Activated CD8-positive, alpha-beta memory T cell treated with anti-CD3 and anti-CD28 coated beads for 1 hour (primary cell): ENCODE data around the gene RSPH10B.
A peak's percentile ranks its signal among the peaks of the same experiment; 100 is the strongest.
"Not testable (repeated sequence)": the region's sequence is repeated elsewhere in the genome, so short reads cannot be mapped to it uniquely, and the experiment has no call there.

Source experiments
- DNase-seq, 2 donors: peaks; one replicate each; pipeline ENCODE4 v3.0.0-alpha.2; 2020; ENCODE audit warnings: low read depth in 1 of 2; ENCODE audit errors: extremely low read depth in 1 of 2

RSPH10B gene

GRCh38 chr7:5970347-5970911 is at the start of gene RSPH10B:
RSPH10B (minus strand) TSS chr7:5970689; CDS start chr7:5967116, 3,573 bp downstream.
- not testable (repeated sequence) for DNase-seq

DNA sequence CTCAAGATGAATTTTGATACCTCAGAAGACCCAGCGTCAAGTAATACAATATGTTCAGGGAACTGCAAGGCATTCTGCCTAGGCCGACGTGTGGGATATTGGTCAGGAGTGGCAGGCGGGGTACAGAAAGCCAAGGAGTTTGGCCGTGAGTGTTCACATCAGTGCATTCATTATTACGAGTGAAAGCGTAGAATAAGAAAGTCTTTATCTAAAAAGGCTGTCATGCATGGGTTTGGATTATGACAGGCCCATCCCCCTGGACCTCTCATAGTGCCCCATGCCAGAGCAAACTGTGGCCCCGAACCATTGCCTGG is 46.1 kb upstream of the RSPH10B start:
- no peak for DNase-seq

GRCh38 chr7:6015917-6016652 is 45.6 kb upstream of the RSPH10B start:
- no peak for DNase-seq

- no peak for DNase-seq
Measured at GRCh38 chr7:6012355-6013104, 42.0 kb upstream of the RSPH10B start.

- no peak for DNase-seq
Measured at GRCh38 chr7:6011541-6011940, 41.1 kb upstream of the RSPH10B start.

DNA sequence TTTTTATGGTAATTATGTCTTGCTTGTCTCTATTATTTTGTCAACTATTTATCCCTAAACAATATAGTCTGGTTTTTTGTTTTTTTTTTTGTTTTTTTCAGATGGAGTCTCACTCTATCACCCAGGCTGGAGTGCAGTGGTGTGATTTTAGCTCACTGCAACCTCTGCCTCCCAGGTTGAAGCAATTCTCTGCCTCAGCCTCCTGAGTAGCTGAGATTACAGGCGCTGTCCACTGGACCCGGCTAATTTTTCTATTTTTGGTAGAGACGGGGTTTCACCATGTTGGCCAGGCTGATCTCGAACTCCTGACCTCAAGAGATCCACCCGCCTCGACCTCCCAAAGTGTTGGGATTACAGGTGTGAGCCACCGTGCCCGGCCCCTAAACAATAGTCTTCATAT is 39.9 kb upstream of the RSPH10B start:
- not testable (repeated sequence) for DNase-seq

DNA sequence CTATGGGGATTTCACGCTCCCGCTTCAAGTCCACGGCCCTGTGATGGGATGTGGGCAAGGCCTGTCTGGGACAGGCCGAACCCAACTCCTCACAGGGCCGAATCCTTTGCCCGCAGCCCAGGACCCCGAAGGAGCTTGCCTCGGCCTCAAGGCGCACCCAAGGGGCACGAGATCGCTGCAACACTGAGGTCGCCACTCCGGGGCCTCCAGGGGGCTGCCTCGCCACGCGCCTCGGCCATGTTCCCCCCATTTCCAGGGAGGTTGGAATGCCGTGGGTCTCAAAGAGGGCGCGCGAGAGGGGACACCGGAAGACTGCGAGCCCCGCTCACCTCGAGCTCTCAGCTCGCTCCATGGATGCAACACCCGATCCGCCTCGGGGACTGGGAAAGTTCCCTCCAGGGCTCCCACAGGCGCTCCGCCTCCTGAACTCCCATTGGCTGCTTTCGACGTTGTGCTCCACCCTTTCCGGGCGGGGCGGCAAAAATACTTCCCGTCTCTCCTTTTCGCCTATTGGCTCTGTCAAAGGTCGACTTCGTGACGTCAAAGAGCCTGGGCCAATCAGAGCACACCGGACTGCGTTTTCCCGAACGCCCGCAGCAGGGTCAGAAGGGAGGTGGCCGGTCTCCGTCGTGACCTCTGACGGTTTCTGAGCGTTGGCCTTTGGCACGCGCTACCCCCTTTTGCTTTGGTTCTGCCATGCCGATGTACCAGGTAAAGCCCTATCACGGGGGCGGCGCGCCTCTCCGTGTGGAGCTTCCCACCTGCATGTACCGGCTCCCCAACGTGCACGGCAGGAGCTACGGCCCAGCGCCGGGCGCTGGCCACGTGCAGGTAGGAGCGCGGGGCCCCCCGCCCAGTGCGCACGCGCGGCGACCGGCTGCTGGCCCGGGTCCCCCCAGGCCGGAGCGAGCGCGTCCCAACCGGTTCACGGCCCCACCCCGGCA is 38.5 kb upstream of the RSPH10B start, which contains the start of the genes AIMP2 and PMS2:
Gene AIMP2 (plus strand): TSS at position 605 of the 944 bp plus-strand sequence. CDS start 92 bp downstream, at position 697.
Gene PMS2 (minus strand): TSS at position 382 of the 944 bp plus-strand sequence. CDS start 30 bp downstream, at position 352.
- peak; percentile 93 to 94 for DNase-seq

DNA sequence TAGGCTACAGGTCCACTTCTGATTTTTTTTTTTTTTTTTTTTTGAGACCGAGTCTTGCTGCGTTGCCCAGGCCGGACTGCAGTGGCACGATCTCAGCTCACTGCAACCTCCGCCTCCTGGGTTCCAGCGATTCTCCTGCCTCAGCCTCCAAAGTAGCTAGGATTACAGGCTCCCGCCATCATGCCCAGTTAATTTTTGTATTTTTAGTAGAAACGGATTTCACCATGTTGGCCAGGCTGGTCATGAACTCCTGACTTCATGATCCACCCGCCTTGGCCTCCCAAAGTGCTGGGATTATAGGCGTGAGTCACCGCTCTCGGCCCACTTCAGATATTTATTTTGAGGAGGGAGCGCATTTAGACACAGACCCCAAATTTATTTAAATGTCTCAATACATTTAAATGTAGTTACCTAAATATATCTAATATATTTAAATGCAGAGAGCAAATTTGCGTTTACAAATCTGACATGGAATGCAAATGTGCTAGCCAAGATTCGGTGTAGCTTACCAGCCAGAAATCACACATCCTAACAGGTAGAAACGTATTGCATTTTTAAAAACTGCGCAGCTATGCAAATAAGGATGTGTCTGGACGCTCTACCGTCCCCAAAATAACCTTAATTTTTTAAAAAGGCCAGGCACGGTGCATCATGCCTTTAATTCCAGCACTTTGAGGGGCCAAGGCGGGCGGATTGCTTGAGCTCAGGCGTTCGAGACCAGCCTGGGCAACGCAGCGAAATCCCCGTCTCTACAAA is 37.5 kb upstream of the RSPH10B start:
- not testable (repeated sequence) for DNase-seq

- no peak for DNase-seq
Measured at GRCh38 chr7:6007386-6007785, 36.9 kb upstream of the RSPH10B start.

DNA sequence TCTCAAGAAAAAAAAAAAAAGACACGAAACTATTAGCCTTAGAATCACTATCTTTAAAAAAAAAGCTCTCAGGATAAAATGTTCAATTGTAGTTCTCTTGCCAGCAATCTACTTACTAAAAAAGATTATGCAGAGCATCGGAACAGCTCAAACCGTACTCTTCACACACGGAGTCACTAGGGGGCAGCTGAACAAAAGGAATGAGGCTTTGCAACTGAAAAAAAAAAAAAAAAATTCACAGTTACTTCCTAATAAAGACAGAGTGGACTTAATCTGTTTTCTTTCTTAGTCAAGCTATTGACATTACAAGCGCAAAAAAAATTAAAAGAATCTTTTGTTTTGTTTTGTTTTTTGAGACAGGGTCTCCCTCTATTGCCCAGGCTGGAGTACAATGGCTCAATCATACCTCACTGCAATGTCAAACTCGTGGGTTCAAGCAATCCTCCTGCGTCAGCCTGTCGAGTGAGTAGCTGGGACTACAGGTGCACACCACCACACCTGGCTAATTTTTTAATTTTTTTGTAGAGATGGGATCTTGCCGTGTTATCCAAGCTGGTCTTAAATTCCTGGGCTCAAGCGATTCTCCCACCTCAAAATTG is 26.8 kb upstream of the RSPH10B start:
- DNase-seq: no peak

DNA sequence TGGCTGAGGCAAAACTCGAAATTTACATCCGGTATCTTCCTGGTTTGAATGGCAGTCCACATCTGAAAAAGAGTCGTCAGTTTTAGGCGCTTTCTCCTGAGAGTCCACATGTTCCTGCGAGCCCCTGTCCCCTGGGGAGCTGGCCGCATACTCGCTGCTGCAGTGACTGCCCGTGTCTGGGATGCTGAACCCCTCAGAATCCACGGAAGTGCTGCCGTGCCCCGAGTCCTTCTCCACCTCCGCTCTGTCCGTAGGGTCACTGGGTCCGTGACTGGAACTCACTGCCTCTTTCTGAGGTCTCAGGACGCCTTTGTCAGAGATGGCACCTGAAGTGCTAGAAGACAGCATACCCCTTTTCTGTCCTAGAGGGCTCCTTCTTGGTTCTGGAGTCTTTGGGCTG is 16.6 kb upstream of the RSPH10B start:
- not testable (repeated sequence) for DNase-seq

DNA sequence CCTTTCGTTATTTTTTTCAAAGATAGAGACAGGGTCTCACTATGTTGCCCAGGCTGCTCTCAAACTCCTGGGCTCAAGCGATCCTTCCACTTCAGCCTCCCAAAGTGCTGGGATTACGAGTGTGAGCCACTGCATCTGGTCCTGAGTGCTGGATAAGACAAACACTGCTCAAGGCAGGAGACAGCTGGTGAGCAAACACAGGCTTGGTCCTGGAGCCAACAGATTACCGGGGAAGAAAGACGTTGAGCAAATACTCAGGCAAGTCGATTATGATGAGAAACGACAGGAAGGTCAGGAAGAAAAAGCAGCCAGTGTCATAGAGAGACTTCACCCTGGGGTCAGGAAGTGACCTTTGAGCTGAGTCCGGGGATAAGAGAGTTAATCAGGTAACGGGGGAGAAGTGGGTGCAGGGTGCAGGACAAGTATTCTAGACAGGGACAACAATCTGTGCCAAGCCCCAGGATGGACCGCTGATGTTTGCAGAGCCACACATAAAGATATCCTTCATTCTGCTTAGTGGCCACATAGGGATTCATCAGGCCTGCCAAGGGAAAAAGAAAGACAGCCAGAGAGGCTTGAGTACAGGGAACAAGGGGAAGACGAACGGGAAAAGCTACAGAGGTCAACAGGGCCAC is 9.3 kb upstream of the RSPH10B start:
- not testable (repeated sequence) for DNase-seq

DNA sequence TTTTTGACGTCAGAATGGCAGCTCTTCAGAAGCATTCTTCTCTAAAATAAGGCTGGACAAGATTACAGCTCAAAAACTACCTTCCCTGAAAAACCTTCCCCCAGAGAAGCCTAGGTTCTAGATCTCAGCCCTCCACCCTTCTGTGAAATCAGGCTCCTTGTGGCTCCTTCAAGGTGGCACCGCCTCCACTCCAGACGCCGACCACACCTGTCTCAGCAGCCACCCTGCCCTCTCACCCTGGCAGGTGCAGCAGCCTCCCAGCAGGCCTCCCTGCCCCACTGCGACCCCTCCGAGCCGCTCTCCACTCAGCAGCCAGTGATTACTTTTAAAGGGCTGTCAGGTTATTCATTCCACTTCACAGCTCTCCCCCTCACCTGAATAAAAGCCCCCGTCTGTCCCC is 3.1 kb upstream of the RSPH10B start:
- not testable (repeated sequence) for DNase-seq

GRCh38 chr7:5963810-5964209 is 6.7 kb downstream of the RSPH10B start:
- DNase-seq: not testable (repeated sequence)

- not testable (repeated sequence) for DNase-seq
Measured at GRCh38 chr7:5963205-5963604, 7.3 kb downstream of the RSPH10B start.

- DNase-seq: not testable (repeated sequence)
Measured at GRCh38 chr7:5934945-5935450, 35.5 kb downstream of the RSPH10B start.

GRCh38 chr7:5931905-5932644 is 38.4 kb downstream of the RSPH10B start:
- not testable (repeated sequence) for DNase-seq

DNA sequence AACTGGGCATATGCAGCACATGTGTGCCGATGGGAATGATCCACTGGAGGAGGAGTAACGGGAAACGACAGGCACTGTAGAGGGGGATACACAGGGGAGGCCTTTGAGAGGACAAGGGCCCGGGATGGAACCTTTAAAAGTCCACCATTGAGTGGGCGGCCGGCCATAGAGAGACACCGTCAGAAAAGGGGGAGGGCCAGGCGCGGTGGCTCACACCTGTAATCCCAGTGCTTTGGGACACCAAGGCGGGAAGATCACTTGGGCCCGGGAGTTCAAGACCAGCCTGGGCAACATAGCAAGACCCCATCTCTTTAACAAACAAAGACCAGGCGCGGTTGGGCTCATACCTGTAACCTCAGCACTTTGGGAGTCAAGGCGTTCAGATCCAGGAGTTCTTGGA is 39.2 kb downstream of the RSPH10B start:
- DNase-seq: not testable (repeated sequence)
